HepG2 (cell line): ENCODE measurements around the gene NME7. TPM values are rescaled to one million over a fixed set of nuclear protein-coding genes. Genes with fewer than 3 reads are reported as not detected.

Source experiments
- ATAC-seq: fragments of 200-7000 bp; cut with Tn5 transposase; 3 replicates; pipeline ENCODE4 v1.9.1; 2020; ENCODE audit warnings: mild to moderate bottlenecking, moderate library complexity
- BruUV-seq: library from RNA; stranded (reverse); fragments of 400-500 nt; replicated peaks from 2 replicates; lab custom pipeline; 2021; lab: Mats Ljungman, UMichigan
- CTCF ChIA-PET: fragments of 300-600 bp; formaldehyde crosslinking; extraction: SDS; loops from one replicate; lab custom pipeline; 2021; ENCODE audit warnings: low total read pairs, inconsistent platforms, low intra/inter-chr PET ratio; lab: Yijun Ruan, JAX
- POLR2A ChIA-PET: fragments of 350-600 bp; sonication (Branson Sonifier 250); formaldehyde crosslinking; loops from one replicate; lab custom pipeline; 2020; ENCODE audit warnings: antibody characterized with exemption, inconsistent platforms; lab: Yijun Ruan, JAX
- DNase-seq: peaks from one replicate; pipeline ENCODE4 v3.0.0-alpha.2; 2015; ENCODE audit warnings: low spot score
- FAIRE-seq: peaks from 3 replicates; lab custom pipeline; 2011; peaks lifted over from hg19 to GRCh38; lab: Jason Lieb, UNC
- H2AFZ ChIP-seq: one replicate; pipeline ENCODE4 v1.6.1; 2011; ENCODE audit warnings: low read length, inconsistent platforms
- H3K27ac ChIP-seq: fragments of 300-600 bp; 3 replicates; pipeline ENCODE4 v1.8.0; 2011; ENCODE audit warnings: mixed run types, mild to moderate bottlenecking, mixed read lengths, low read length, inconsistent platforms; ENCODE audit not compliant: insufficient read depth; ENCODE audit errors: extremely low read length
- H3K27me3 ChIP-seq, 2 experiments: fragments of 200-600 bp in 1 of 2; 2 replicates in 1 of 2; 3 replicates in 1 of 2; pipeline versions ENCODE4 v1.6.0 to v1.8.0; 2011; ENCODE audit warnings: low read length in 2 of 2, mild to moderate bottlenecking in 2 of 2, moderate library complexity in 2 of 2, inconsistent platforms in 1 of 2; ENCODE audit not compliant: insufficient read depth in 2 of 2, control insufficient read depth in 1 of 2
- H3K36me3 ChIP-seq, 2 experiments: fragments of 200-600 bp in 1 of 2; replicated peaks in 1 of 2; 2 replicates in 1 of 2; 3 replicates in 1 of 2; pipeline versions ENCODE4 v1.5.1 to v1.8.0; 2011; ENCODE audit warnings: low read length in 2 of 2, inconsistent platforms in 1 of 2; ENCODE audit not compliant: insufficient read depth in 2 of 2, control insufficient read depth in 1 of 2
- H3K4me1 ChIP-seq: 2 replicates; pipeline ENCODE4 v1.5.1; 2012; ENCODE audit warnings: low read length, inconsistent platforms; ENCODE audit not compliant: insufficient read depth
- H3K4me2 ChIP-seq: 2 replicates; pipeline ENCODE4 v1.6.0; 2011; ENCODE audit warnings: low read depth, low read length, inconsistent platforms
- H3K4me3 ChIP-seq, 3 experiments: fragments of 200-600 bp in 1 of 3; sonication (generic), shearing (Covaris generic) in 1 of 3; replicated peaks in 1 of 3; 2 replicates each; pipeline ENCODE4 v1.5.1; 2011 to 2016; ENCODE audit warnings: low read length in 3 of 3, inconsistent platforms in 2 of 3, low read depth in 2 of 3, mild to moderate bottlenecking in 2 of 3, control low read depth in 1 of 3, mixed read lengths in 1 of 3; ENCODE audit not compliant: insufficient read depth in 1 of 3
- H3K79me2 ChIP-seq: one replicate; pipeline ENCODE4 v1.6.1; 2011; ENCODE audit warnings: low read length, inconsistent platforms; ENCODE audit not compliant: insufficient read depth
- H3K9ac ChIP-seq: 2 replicates; pipeline ENCODE4 v1.6.0; 2011; ENCODE audit warnings: mild to moderate bottlenecking, low read depth, low read length, inconsistent platforms; ENCODE audit not compliant: insufficient read depth
- H3K9me3 ChIP-seq: 2 replicates; pipeline ENCODE4 v1.5.1; 2012; ENCODE audit warnings: mild to moderate bottlenecking, low read length
- H4K20me1 ChIP-seq: 2 replicates; pipeline ENCODE4 v1.6.0; 2011; ENCODE audit warnings: inconsistent platforms, mild to moderate bottlenecking, low read length, moderate library complexity; ENCODE audit not compliant: insufficient read depth
- FOXJ3 ChIP-seq: sonication (generic); formaldehyde crosslinking; IDR thresholded peaks from 2 replicates; pipeline ENCODE4 v1.4.0; 2020; ENCODE audit warnings: missing genetic modification reagents, mild to moderate bottlenecking, borderline replicate concordance
- KLF13 ChIP-seq: sonication (generic); formaldehyde crosslinking; IDR thresholded peaks from 2 replicates; pipeline ENCODE4 v1.4.0; 2020; ENCODE audit warnings: mild to moderate bottlenecking, missing genetic modification reagents
- ZFYVE20 ChIP-seq: sonication (generic); formaldehyde crosslinking; IDR thresholded peaks from 2 replicates; pipeline ENCODE4 v1.8.0; 2023; ENCODE audit warnings: low read depth, mild to moderate bottlenecking, moderate library complexity, missing genetic modification reagents, borderline replicate concordance
- ZNF441 ChIP-seq: sonication (generic); formaldehyde crosslinking; IDR thresholded peaks from 2 replicates; pipeline ENCODE4 v1.7.0; 2021; ENCODE audit warnings: missing genetic modification reagents, borderline replicate concordance
- ZNF788 ChIP-seq: sonication (generic); formaldehyde crosslinking; IDR thresholded peaks from 2 replicates; pipeline ENCODE4 v1.5.0; 2020; ENCODE audit warnings: mild to moderate bottlenecking, missing genetic modification reagents, borderline replicate concordance
- WGBS: methylation state at CpG from one replicate; pipeline ENCODE4 v1.1.6; 2017; ENCODE audit warnings: low lambda C conversion rate; 5-methylcytosine and 5-hydroxymethylcytosine counted together
- in situ Hi-C: cut with HindIII; loops from 2 replicates; pipeline ENCODE4 v1.10.0; 2017; ENCODE audit warnings: low pct_unique_long_range_greater_than_20kb; ENCODE audit not compliant: extremely low pct_ligation_motif_present
- intact Hi-C: fragments of 100-400 bp; cut with micrococcal nuclease; formaldehyde crosslinking; loops from one replicate; pipeline ENCODE4 v1.10.0; 2022; ENCODE audit not compliant: unreplicated experiment
- polyA plus RNA-seq, 8 experiments: library from polyadenylated mRNA; depleted of rRNA in 3 of 8; stranded (reverse) in 7 of 8; unstranded in 1 of 8; fragments of >200 nt; fragmentation: Illumina TruSeq in 4 of 8; extraction: Trizol in 4 of 8; gene quantifications; 2 replicates each; pipeline versions ENCODE4 v1.2.1 to v1.2.3, GENCODE V29; 2011 to 2016; ENCODE audit warnings: low read depth in 4 of 8, missing spikeins in 1 of 8, mixed read lengths in 1 of 8; ENCODE audit not compliant: insufficient read depth in 1 of 8
- total RNA-seq, 5 experiments: library from RNA; depleted of rRNA; stranded (reverse); fragments of >200 nt; fragmentation: Illumina TruSeq; extraction: Trizol; gene quantifications; 2 replicates each; pipeline ENCODE4 v1.2.3, GENCODE V29; 2016; ENCODE audit warnings: low read depth in 1 of 5
- TF ChIP-seq, protein P1 (sequence below), 2 experiments: IDR thresholded peaks; 2 replicates each; pipeline ENCODE4 v1.6.1; 2011 to 2012; ENCODE audit warnings: low read length in 2 of 2, borderline replicate concordance in 1 of 2, low read depth in 1 of 2, mild to moderate bottlenecking in 1 of 2, moderate library complexity in 1 of 2
- TF ChIP-seq, protein P2 (sequence below): sonication (generic); formaldehyde crosslinking; IDR thresholded peaks from 2 replicates; pipeline ENCODE4 v1.5.0; 2020; ENCODE audit warnings: mild to moderate bottlenecking, low read depth, missing genetic modification reagents, borderline replicate concordance
- TF ChIP-seq, protein P3 (sequence below): sonication (generic); formaldehyde crosslinking; IDR thresholded peaks from 2 replicates; pipeline ENCODE4 v1.8.0; 2022; ENCODE audit warnings: missing genetic modification reagents, mild to moderate bottlenecking, moderate library complexity, borderline replicate concordance
- TF ChIP-seq, protein P4 (sequence below): sonication (generic); formaldehyde crosslinking; IDR thresholded peaks from 2 replicates; pipeline ENCODE4 v1.9.0; 2021; ENCODE audit warnings: missing genetic modification reagents, mild to moderate bottlenecking, borderline replicate concordance
- TF ChIP-seq, protein P5 (sequence below): IDR thresholded peaks from 2 replicates; pipeline ENCODE4 v1.6.1; 2016; ENCODE audit warnings: mild to moderate bottlenecking

Gene NME7
- total and polyA plus RNA-seq, 2 of the 13 experiments (the other 11 are each of a cell fraction or from before 2014, with no cell fraction given), result 9.4 to 22.5 TPM

DNA sequence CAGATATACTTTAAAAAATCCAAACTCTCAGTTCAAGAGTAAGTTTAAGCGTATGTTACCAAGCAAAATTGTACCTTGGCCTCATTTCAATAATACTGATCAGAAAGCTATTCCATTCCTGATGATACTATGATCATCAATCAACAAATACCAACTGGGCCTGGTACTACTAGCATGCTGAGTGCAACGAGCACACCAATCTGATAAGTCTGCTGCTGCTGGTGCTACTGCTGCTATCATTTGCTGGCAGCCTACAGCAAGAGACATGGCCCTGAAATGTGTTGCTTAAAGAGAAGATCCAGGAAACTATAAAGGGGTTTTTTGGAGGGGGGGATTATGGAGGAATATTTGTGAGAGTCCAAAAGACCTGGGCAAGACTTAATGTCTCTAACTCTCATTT, 39.7 kb downstream of the NME7 start:
- H4K20me1 ChIP-seq, result no peaks in the 10 kb centered on the region
- intact Hi-C loops, result no loop called here
- H3K27me3 ChIP-seq, result no peaks in the 10 kb centered on the region
- H3K79me2 ChIP-seq, result no peaks in the 10 kb centered on the region
- no peak overlapping the region for H2AFZ ChIP-seq
- no TSS peak for BruUV-seq
- ATAC-seq (no peak), DNase-seq (no peak), FAIRE-seq (no peak)
- TF ChIP-seq ZNF441 (no peak), FOXJ3 (no peak), ZFYVE20 (no peak), ZNF788 (CRISPR knock-in tag) (no peak), KLF13 (no peak)
- TF ChIP-seq, protein P1, sequence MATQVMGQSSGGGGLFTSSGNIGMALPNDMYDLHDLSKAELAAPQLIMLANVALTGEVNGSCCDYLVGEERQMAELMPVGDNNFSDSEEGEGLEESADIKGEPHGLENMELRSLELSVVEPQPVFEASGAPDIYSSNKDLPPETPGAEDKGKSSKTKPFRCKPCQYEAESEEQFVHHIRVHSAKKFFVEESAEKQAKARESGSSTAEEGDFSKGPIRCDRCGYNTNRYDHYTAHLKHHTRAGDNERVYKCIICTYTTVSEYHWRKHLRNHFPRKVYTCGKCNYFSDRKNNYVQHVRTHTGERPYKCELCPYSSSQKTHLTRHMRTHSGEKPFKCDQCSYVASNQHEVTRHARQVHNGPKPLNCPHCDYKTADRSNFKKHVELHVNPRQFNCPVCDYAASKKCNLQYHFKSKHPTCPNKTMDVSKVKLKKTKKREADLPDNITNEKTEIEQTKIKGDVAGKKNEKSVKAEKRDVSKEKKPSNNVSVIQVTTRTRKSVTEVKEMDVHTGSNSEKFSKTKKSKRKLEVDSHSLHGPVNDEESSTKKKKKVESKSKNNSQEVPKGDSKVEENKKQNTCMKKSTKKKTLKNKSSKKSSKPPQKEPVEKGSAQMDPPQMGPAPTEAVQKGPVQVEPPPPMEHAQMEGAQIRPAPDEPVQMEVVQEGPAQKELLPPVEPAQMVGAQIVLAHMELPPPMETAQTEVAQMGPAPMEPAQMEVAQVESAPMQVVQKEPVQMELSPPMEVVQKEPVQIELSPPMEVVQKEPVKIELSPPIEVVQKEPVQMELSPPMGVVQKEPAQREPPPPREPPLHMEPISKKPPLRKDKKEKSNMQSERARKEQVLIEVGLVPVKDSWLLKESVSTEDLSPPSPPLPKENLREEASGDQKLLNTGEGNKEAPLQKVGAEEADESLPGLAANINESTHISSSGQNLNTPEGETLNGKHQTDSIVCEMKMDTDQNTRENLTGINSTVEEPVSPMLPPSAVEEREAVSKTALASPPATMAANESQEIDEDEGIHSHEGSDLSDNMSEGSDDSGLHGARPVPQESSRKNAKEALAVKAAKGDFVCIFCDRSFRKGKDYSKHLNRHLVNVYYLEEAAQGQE (IDR thresholded peaks at IDR 0.05; ENCODE audit: borderline replicate concordance in 1 of 2, low read depth in 1 of 2, low read length in 2 of 2), result no peak
- TF ChIP-seq, protein P2, sequence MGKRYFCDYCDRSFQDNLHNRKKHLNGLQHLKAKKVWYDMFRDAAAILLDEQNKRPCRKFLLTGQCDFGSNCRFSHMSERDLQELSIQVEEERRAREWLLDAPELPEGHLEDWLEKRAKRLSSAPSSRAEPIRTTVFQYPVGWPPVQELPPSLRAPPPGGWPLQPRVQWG (CRISPR knock-in tag), result no peak
- TF ChIP-seq, protein P3, sequence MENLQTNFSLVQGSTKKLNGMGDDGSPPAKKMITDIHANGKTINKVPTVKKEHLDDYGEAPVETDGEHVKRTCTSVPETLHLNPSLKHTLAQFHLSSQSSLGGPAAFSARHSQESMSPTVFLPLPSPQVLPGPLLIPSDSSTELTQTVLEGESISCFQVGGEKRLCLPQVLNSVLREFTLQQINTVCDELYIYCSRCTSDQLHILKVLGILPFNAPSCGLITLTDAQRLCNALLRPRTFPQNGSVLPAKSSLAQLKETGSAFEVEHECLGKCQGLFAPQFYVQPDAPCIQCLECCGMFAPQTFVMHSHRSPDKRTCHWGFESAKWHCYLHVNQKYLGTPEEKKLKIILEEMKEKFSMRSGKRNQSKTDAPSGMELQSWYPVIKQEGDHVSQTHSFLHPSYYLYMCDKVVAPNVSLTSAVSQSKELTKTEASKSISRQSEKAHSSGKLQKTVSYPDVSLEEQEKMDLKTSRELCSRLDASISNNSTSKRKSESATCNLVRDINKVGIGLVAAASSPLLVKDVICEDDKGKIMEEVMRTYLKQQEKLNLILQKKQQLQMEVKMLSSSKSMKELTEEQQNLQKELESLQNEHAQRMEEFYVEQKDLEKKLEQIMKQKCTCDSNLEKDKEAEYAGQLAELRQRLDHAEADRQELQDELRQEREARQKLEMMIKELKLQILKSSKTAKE, result no peak
- TF ChIP-seq, protein P4, sequence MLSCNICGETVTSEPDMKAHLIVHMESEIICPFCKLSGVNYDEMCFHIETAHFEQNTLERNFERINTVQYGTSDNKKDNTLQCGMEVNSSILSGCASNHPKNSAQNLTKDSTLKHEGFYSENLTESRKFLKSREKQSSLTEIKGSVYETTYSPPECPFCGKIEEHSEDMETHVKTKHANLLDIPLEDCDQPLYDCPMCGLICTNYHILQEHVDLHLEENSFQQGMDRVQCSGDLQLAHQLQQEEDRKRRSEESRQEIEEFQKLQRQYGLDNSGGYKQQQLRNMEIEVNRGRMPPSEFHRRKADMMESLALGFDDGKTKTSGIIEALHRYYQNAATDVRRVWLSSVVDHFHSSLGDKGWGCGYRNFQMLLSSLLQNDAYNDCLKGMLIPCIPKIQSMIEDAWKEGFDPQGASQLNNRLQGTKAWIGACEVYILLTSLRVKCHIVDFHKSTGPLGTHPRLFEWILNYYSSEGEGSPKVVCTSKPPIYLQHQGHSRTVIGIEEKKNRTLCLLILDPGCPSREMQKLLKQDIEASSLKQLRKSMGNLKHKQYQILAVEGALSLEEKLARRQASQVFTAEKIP (CRISPR knock-in tag), result no peak
- TF ChIP-seq, protein P5, sequence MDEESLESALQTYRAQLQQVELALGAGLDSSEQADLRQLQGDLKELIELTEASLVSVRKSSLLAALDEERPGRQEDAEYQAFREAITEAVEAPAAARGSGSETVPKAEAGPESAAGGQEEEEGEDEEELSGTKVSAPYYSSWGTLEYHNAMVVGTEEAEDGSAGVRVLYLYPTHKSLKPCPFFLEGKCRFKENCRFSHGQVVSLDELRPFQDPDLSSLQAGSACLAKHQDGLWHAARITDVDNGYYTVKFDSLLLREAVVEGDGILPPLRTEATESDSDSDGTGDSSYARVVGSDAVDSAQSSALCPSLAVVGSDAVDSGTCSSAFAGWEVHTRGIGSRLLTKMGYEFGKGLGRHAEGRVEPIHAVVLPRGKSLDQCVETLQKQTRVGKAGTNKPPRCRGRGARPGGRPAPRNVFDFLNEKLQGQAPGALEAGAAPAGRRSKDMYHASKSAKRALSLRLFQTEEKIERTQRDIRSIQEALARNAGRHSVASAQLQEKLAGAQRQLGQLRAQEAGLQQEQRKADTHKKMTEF (CRISPR knock-in tag), result no peak
- in situ Hi-C loops, result no loop called here
- WGBS, result 93% methylated on average over 2 of the region's 2 CpGs
- POLR2A ChIA-PET, result no interaction called here
- CTCF ChIA-PET, result no interaction called here
- H3K36me3 ChIP-seq, result no peaks in the 10 kb centered on the region
- H3K27ac ChIP-seq, result no peak overlapping the region
- H3K9me3 ChIP-seq, result no peaks in the 10 kb centered on the region
- no peak overlapping the region for H3K4me2 ChIP-seq
- no peaks in the 10 kb centered on the region for H3K4me1 ChIP-seq
- no peak overlapping the region for H3K9ac ChIP-seq
- no peak overlapping the region for H3K4me3 ChIP-seq
